Renal cortex interstitium (tissue), 11 donors: Measurements from ENCODE around the gene NAV3. TPM values are rescaled to one million over a fixed set of nuclear protein-coding genes. Genes with fewer than 3 reads are reported as not detected.
A peak's percentile ranks its signal among the peaks of the same experiment; 100 is the strongest.
"Not testable (repeated sequence)": the region's sequence is repeated elsewhere in the genome, so short reads cannot be mapped to it uniquely, and the experiment has no call there.

Source experiments
- DNase-seq, 11 donors: peaks; one replicate each; pipeline ENCODE4 v3.0.0-alpha.2; 2013; ENCODE audit warnings: low read depth in 9 of 11, low spot score in 4 of 11; ENCODE audit errors: extremely low read depth in 1 of 11
- polyA plus RNA-seq, 3 donors: library from polyadenylated mRNA; unstranded; fragments of 120-200 nt; gene quantifications; one replicate each; pipeline ENCODE4 v1.2.1, GENCODE V29; 2013; ENCODE audit not compliant: insufficient read length in 3 of 3

NAV3 gene
- polyA plus RNA-seq, 3 donors = 8.9 to 9.5 (median 9.3) TPM

- no peak for DNase-seq
Measured at GRCh38 chr12:78087363-78087675, 256.6 kb downstream of the NAV3 start.

DNA sequence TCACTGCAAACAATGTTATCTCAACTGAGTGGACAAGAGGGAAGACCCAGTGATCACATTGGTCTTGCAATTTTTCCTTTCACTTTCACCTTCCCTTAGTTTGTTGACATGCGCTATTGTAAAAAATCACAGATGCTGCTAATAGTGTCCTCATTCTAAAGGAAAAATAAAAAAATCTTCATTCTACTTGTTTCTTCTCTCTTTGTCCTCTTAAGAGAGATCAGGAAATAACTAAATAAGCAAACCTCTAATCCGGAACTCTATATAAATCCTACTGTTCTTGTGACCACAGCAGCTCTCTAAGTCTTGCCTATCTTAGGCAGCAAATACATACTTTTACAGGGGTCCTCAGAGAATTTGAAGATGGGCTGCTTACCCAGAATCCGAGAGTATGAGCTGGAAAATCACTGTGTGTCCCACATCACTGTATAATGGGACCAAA lies 257.7 kb downstream of the NAV3 start:
- DNase-seq = no peak

DNA sequence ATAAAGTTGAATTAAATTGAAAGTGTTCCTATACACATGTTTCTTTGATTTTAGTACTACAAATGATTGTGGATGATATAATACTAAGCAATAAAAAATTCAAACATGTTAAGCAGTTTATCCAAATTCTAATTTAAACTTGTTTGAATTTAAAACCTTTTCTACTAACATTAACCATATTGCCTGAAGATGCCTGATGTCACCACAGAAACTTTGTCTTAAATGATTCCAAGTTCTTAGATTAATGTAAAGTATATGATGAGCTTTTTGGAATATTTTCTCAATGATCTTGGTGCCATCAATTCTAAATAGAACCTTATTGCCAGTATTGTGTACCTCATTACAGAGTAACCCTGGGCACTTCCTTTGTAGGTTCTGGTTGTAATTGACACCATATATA lies 259.6 kb downstream of the NAV3 start:
- no peak for DNase-seq

DNA sequence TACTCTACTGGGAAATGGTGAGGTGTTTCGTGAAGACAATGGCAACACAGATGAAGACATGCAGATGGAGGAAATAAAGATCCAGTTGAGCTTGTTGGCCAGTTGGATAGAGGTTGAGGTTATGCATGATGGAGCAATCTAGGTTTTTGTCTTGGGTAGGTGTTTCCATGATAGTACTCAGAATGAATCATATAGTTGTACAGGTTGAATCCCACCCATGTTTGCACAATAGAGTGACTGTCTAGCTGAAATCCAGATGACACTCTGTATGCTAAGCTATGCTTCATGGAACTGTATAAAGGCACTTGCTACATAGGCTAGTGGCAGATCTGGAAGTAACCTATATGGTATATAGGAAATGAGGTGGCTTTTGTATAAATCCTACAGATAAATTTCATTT lies 264.9 kb downstream of the NAV3 start:
- no peak for DNase-seq

- peak; percentile 19 to 64 (median 40) for DNase-seq
Measured at GRCh38 chr12:78096909-78097597, 266.4 kb downstream of the NAV3 start.

- DNase-seq = no peak
Measured at GRCh38 chr12:78099806-78100205, 269.1 kb downstream of the NAV3 start.

DNA sequence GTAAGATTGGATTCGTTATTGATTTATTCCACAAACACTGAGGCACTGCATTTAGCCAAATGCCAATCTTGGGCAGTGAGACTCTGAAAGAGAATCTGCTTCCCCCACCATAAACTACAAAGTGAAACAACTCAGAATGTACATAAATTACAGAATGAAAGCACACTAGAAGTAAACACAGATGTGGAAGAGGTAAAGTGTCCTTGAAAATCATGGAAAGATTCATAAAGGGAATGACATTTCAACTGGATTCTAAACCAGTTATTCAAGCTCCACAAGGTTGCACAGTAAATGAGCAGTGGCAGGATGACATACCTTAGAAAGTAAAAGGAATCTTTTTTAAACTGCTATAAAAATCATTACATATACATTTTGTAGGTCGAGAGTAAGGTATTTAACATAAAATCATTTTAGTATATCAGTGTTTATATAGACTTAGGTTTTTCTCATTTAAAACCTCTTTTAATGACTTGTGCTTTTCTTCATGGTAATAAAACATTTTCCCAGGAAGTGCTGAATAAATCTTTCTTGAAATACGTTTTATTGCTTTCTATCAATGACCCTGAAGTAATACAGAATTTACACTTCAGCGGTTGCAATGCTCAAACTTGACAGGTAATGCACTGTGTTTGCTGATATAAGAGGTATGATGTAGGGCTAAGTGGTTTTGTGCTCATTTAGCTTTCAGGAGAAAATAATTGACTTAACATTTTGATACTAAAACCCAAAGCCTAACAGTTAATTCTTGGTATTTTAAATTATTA lies 270.6 kb downstream of the NAV3 start:
- DNase-seq = peak in 1 of 11 donors; percentile 4

GRCh38 chr12:78101946-78102635 lies 271.4 kb downstream of the NAV3 start:
- no peak for DNase-seq

- not testable (repeated sequence) for DNase-seq
Measured at GRCh38 chr12:78102801-78103200, 272.1 kb downstream of the NAV3 start.

DNA sequence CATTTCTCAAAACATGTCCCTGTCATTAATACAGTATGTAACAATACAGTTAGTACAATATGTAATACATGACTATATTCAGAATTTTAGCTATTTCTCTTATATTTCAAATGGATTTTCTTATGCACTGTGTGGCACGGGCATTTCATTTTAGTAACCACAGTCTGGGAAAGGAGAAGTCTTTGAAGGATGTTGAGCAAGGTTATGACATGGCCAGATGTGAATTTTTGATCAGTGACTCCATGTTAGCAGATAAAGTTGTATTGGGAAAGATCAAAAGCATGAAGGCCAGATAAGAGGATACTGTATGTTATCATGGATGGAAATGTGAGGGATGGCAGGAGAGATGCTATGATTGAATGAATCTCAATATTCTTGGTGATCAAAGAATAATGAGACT lies 285.2 kb downstream of the NAV3 start:
- no peak for DNase-seq

GRCh38 chr12:78118036-78118435 lies 287.3 kb downstream of the NAV3 start:
- no peak for DNase-seq

DNA sequence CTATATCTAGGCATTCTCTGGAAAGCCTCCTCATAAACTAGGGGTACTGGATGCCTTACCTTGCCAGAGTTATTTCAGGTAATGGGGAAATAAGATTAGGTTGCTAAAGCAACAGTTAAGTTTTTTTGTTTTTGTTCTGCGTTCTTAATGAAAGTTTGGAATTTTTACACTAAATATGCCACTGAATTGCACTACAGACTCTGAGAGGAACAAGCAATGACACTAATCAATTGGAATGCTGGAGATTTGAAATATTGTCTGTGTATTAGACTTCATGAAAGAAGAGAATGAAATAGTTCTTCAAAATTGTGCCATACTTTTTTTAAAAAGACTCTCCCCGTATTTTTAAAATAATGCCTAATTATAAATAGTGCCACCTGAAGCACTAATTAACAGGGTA lies 287.8 kb downstream of the NAV3 start:
- no peak for DNase-seq

DNA sequence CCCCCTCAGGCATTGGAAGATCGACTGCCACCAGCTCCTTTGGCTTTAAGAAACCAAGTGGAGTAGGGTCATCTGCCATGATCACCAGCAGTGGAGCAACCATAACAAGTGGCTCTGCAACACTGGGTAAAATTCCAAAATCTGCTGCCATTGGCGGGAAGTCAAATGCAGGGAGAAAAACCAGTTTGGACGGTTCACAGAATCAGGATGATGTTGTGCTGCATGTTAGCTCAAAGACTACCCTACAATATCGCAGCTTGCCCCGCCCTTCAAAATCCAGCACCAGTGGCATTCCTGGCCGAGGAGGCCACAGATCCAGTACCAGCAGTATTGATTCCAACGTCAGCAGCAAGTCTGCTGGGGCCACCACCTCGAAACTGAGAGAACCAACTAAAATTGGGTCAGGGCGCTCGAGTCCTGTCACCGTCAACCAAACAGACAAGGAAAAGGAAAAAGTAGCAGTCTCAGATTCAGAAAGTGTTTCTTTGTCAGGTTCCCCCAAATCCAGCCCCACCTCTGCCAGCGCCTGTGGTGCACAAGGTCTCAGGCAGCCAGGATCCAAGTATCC lies 288.7 kb downstream of the NAV3 start:
- DNase-seq = no peak

DNA sequence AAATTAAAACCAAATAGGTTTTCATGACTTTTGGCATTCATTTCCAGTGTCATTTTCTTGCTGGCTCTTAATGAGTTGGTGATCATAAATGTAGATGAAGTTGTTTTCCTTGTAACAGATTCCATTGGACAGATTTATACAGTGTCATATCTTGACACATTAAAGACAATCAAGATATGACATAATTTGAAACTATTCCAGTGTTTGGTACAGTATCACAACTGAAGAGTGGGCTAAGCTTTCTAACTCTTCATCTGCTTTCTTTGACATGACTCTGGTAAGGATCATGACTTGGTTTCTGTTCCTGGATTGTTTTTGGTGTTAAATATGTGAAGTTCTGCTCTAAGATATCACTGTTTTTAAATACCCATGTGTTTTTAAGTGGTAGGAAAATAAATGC lies 289.6 kb downstream of the NAV3 start:
- DNase-seq = no peak

- no peak for DNase-seq
Measured at GRCh38 chr12:78120866-78121560, 290.3 kb downstream of the NAV3 start.

GRCh38 chr12:78121969-78122610 lies 291.4 kb downstream of the NAV3 start:
- no peak for DNase-seq

DNA sequence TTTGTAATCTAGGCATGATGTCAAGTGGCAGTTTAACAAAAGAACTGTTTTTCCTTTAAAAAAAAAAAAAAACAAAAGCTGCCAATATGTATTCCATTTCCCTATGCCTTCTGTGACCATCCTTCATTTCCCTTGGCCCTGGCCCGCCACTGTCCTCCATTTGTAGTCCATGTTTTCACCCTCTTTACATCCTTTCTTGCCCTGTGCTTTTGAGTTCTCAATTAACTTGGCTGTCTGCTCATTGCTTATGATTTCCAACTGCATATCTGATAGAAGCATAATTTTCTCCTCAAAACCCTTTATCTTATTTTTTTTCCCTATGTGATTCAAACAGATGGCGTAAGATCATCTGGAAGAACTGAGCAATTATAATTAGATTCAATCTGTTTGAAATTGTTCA lies 297.5 kb downstream of the NAV3 start:
- no peak for DNase-seq

DNA sequence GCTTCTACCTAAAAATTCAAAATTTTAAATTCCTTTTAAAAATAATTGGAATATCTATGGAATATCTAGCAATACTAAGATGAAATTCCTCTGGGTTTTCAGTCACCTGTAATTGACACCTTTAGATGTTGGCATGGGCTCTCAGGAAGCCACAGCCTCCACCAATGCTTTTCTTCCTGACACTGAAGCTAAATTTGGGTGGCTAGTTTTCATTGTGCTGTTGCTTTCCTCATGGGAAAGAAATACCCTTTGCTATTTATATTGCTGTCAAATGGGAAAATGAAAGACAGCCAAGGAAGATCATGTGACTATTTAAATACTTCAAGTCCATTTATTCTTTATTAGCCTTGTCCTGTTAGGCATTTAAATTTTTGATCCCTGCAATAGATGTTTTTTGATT lies 313.0 kb downstream of the NAV3 start:
- no peak for DNase-seq

GRCh38 chr12:78145398-78145797 lies 314.7 kb downstream of the NAV3 start:
- peak in 7 of 11 donors; percentile 4 to 31 (median 18) for DNase-seq
